HG02759 (cell line): ENCODE measurements around the gene NUCB2.
"Not testable (repeated sequence)": the region's sequence is repeated elsewhere in the genome, so short reads cannot be mapped to it uniquely, and the experiment has no call there.

ENCODE experiments used
- ATAC-seq: cut with Tn5 transposase; IDR thresholded peaks from one replicate; pipeline ENCODE4 v1.9.1; 2021; ENCODE audit warnings: mild to moderate bottlenecking, moderate library complexity; ENCODE audit not compliant: unreplicated experiment

Gene NUCB2

GRCh38 chr11:17276236-17277023 is at the start of gene NUCB2:
Gene NUCB2 (plus strand): TSS chr11:17276739. CDS start chr11:17295324, 18,585 bp downstream.
- peak; percentile 99 for ATAC-seq

- not testable (repeated sequence) for ATAC-seq
These were observed 48.2 kb upstream of the NUCB2 start for GRCh38 chr11:17228186-17228925.

GRCh38 chr11:17229481-17230152 is 46.9 kb upstream of the NUCB2 start:
- no peak for ATAC-seq

- ATAC-seq: peak; percentile 94
These were observed 45.4 kb upstream of the NUCB2 start for GRCh38 chr11:17230867-17231851.

- no peak for ATAC-seq
These were observed 43.4 kb upstream of the NUCB2 start for GRCh38 chr11:17233101-17233500.

GRCh38 chr11:17238377-17238776 is 38.2 kb upstream of the NUCB2 start:
- ATAC-seq: no peak

GRCh38 chr11:17239927-17240326 is 36.6 kb upstream of the NUCB2 start:
- ATAC-seq: not testable (repeated sequence)

- no peak for ATAC-seq
These were observed 35.8 kb upstream of the NUCB2 start for GRCh38 chr11:17240780-17241179.

GRCh38 chr11:17242954-17243353 is 33.6 kb upstream of the NUCB2 start:
- ATAC-seq: not testable (repeated sequence)

GRCh38 chr11:17244046-17244445 is 32.5 kb upstream of the NUCB2 start:
- peak; percentile 90 for ATAC-seq

- no peak for ATAC-seq
These were observed 25.8 kb upstream of the NUCB2 start for GRCh38 chr11:17250561-17251350.

GRCh38 chr11:17252704-17253103 is 23.8 kb upstream of the NUCB2 start:
- ATAC-seq: no peak

GRCh38 chr11:17256512-17256911 is 20.0 kb upstream of the NUCB2 start:
- no peak for ATAC-seq

- ATAC-seq: no peak
These were observed 19.3 kb upstream of the NUCB2 start for GRCh38 chr11:17257196-17257595.

GRCh38 chr11:17258670-17259069 is 17.9 kb upstream of the NUCB2 start:
- ATAC-seq: no peak

- no peak for ATAC-seq
These were observed 17.0 kb upstream of the NUCB2 start for GRCh38 chr11:17259519-17259918.

GRCh38 chr11:17260020-17260419 is 16.5 kb upstream of the NUCB2 start:
- ATAC-seq: no peak

- no peak for ATAC-seq
These were observed 12.8 kb upstream of the NUCB2 start for GRCh38 chr11:17263769-17264168.

GRCh38 chr11:17266781-17267180 is 9.8 kb upstream of the NUCB2 start:
- no peak for ATAC-seq

- ATAC-seq: no peak
These were observed 9.0 kb upstream of the NUCB2 start for GRCh38 chr11:17267576-17267975.
